Stimulated activated naive CD8-positive, alpha-beta T cell treated with anti-CD3 and anti-CD28 coated beads, Interleukin-15, Interleukin-2, amounts not matched to agents 100 ng/mL and 50 ng/mL, for 24 hours (primary cell): ENCODE measurements around the gene DENND4C.
"Not testable (repeated sequence)": the region's sequence is repeated elsewhere in the genome, so short reads cannot be mapped to it uniquely, and the experiment has no call there.

Source experiments
- H3K27ac Mint-ChIP-seq: one replicate; pipeline ENCODE4 v1.8.0; 2021; ENCODE audit warnings: mild to moderate bottlenecking, mixed read lengths
- H3K27me3 Mint-ChIP-seq: one replicate; pipeline ENCODE4 v1.8.0; 2021; ENCODE audit warnings: mixed read lengths
- H3K36me3 Mint-ChIP-seq: one replicate; pipeline ENCODE4 v1.8.0; 2021; ENCODE audit warnings: low read depth, mixed read lengths
- H3K4me1 Mint-ChIP-seq: one replicate; pipeline ENCODE4 v1.8.0; 2021; ENCODE audit warnings: low read depth, mixed read lengths
- H3K4me3 Mint-ChIP-seq: one replicate; pipeline ENCODE4 v1.8.0; 2021; ENCODE audit warnings: mild to moderate bottlenecking, mixed read lengths
- H3K9me3 Mint-ChIP-seq: one replicate; pipeline ENCODE4 v1.8.0; 2021; ENCODE audit warnings: mixed read lengths

Gene DENND4C

GRCh38 chr9:19243366-19244033, 13.0 kb downstream of the DENND4C start:
- H3K4me3 Mint-ChIP-seq, result no peak overlapping the region
- H3K36me3 Mint-ChIP-seq, result peaks cover 10% of the 10 kb centered on the region
- no peaks in the 10 kb centered on the region for H3K27me3 Mint-ChIP-seq
- peaks cover 31% of the 10 kb centered on the region for H3K4me1 Mint-ChIP-seq
- no peak overlapping the region for H3K27ac Mint-ChIP-seq
- no peaks in the 10 kb centered on the region for H3K9me3 Mint-ChIP-seq

- no peak overlapping the region for H3K27ac Mint-ChIP-seq
- no peaks in the 10 kb centered on the region for H3K9me3 Mint-ChIP-seq
- no peak overlapping the region for H3K4me3 Mint-ChIP-seq
- H3K4me1 Mint-ChIP-seq, result peaks cover 34% of the 10 kb centered on the region
- peaks cover 13% of the 10 kb centered on the region for H3K36me3 Mint-ChIP-seq
- H3K27me3 Mint-ChIP-seq, result no peaks in the 10 kb centered on the region
Observed at GRCh38 chr9:19246891-19247290, 16.4 kb downstream of the DENND4C start.

DNA sequence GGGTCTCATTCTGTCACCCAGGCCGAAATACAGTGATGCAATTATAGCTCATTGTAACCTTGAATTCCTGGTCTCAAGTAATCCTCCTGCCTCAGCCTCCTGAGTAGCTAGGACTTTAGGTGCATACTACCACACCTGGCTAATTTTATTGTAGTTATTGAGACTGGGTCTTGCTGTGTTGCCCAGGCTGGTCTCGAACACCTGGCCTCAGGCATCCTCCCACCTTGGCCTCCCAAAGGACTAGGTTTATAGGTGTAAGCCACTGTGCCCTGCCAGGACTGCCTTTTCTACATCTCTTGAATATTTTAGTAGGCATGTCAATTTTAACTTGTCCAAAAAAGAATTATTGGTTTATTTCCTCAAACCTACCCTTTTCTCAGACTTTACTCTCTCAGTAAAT, 16.9 kb downstream of the DENND4C start:
- peaks cover 13% of the 10 kb centered on the region for H3K36me3 Mint-ChIP-seq
- H3K4me1 Mint-ChIP-seq, result peaks cover 33% of the 10 kb centered on the region
- no peaks in the 10 kb centered on the region for H3K27me3 Mint-ChIP-seq
- H3K4me3 Mint-ChIP-seq, result no peak overlapping the region
- no peak overlapping the region for H3K27ac Mint-ChIP-seq
- no peaks in the 10 kb centered on the region for H3K9me3 Mint-ChIP-seq

DNA sequence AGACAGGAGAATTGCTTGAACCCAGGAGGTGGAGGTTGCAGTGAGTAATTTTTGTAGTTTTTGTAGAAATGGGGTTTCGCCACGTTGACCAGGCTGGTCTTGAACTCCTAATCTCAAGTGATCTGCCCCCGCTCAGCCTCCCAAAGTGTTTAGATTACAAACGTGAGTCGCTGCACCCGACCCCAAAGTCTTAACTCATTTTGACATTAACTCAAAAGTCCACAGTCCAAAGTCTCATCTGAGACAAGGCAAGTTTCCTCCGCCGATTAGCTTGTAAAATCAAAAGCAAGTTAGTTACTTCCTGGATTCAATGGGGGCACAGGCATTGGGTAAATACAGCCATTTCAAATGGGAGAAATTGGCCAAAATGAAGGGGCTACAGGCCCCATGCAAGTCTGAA, 19.9 kb downstream of the DENND4C start:
- not testable (repeated sequence) for H3K9me3 Mint-ChIP-seq, H3K27me3 Mint-ChIP-seq, H3K4me3 Mint-ChIP-seq, H3K27ac Mint-ChIP-seq
- peaks cover 13% of the 10 kb centered on the region for H3K36me3 Mint-ChIP-seq
- H3K4me1 Mint-ChIP-seq, result peaks cover 45% of the 10 kb centered on the region

GRCh38 chr9:19251203-19251602, 20.7 kb downstream of the DENND4C start:
- H3K9me3 Mint-ChIP-seq, H3K4me3 Mint-ChIP-seq, H3K27me3 Mint-ChIP-seq, H3K36me3 Mint-ChIP-seq: not testable (repeated sequence)
- Mint-ChIP-seq H3K27ac (peak overlapping the region; percentile 6), H3K4me1 (peaks cover 45% of the 10 kb centered on the region)

- not testable (repeated sequence) for H3K27ac Mint-ChIP-seq, H3K9me3 Mint-ChIP-seq, H3K27me3 Mint-ChIP-seq, H3K36me3 Mint-ChIP-seq, H3K4me3 Mint-ChIP-seq
- H3K4me1 Mint-ChIP-seq, result peaks cover 44% of the 10 kb centered on the region
Observed at GRCh38 chr9:19251622-19252021, 21.1 kb downstream of the DENND4C start.

DNA sequence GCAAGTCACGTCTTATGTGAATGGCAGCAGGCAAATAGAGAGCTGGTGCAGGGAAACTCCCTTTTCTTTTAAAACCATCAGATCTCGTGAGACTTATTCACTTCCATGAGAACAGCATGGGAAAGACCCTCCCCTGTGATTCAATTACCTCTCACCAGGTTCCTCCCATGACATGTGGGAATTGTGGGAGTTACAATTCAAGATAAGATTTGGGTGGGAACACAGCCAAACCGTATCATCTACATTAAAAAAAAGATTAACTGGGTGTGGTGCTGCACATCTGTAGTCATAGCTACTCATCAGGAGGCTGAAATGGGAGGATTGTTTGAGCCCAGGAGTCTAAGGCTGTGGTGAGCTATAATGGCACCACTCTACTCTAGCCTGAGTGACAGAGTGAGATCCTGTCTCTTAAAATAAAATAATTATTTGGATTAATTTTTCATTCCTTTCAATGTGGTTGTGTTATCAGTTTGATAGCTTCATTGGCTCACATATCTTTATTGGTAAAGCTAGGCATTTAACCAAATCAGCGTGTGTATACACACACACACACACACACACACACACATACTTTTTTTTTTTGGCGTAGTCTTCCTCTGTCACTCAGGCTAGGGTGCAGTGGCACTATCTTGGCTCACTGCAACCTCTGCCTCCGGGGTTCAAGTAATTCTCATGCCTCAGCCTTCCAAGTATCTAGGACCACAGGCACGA, 21.8 kb downstream of the DENND4C start:
- Mint-ChIP-seq H3K27me3 (no peaks in the 10 kb centered on the region), H3K4me1 (peaks cover 40% of the 10 kb centered on the region), H3K4me3 (no peak overlapping the region), H3K36me3 (peaks cover 8% of the 10 kb centered on the region), H3K27ac (no peak overlapping the region), H3K9me3 (no peaks in the 10 kb centered on the region)

DNA sequence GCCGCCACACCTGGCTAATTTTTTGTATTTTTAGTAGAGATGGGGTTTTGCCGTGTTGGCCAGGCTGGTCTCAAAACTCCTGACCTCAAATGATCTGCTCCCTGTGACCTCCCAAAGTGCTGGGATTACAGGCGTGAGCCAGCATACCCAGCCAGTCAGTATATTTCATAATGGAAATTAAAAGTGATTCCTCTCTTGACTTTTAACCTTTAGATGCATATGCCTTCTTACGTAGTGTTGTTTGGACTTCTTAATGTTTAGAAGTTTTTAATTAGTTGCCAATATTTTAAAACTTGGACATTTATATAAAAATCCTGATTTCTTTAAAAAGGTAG, 22.4 kb downstream of the DENND4C start:
- peaks cover 8% of the 10 kb centered on the region for H3K36me3 Mint-ChIP-seq
- H3K27ac Mint-ChIP-seq, result no peak overlapping the region
- H3K9me3 Mint-ChIP-seq, result no peaks in the 10 kb centered on the region
- H3K27me3 Mint-ChIP-seq, result no peaks in the 10 kb centered on the region
- no peak overlapping the region for H3K4me3 Mint-ChIP-seq
- H3K4me1 Mint-ChIP-seq, result peaks cover 41% of the 10 kb centered on the region

- no peak overlapping the region for H3K27ac Mint-ChIP-seq
- H3K4me1 Mint-ChIP-seq, result peaks cover 44% of the 10 kb centered on the region
- H3K27me3 Mint-ChIP-seq, result no peaks in the 10 kb centered on the region
- H3K4me3 Mint-ChIP-seq, result no peak overlapping the region
- peaks cover 8% of the 10 kb centered on the region for H3K36me3 Mint-ChIP-seq
- no peaks in the 10 kb centered on the region for H3K9me3 Mint-ChIP-seq
Observed at GRCh38 chr9:19255112-19255511, 24.6 kb downstream of the DENND4C start.

- H3K27me3 Mint-ChIP-seq, result no peaks in the 10 kb centered on the region
- H3K27ac Mint-ChIP-seq, result no peak overlapping the region
- H3K4me1 Mint-ChIP-seq, result peaks cover 41% of the 10 kb centered on the region
Observed at GRCh38 chr9:19255821-19256220, 25.3 kb downstream of the DENND4C start.

GRCh38 chr9:19259665-19260255, 29.3 kb downstream of the DENND4C start:
- H3K27ac Mint-ChIP-seq, H3K36me3 Mint-ChIP-seq, H3K9me3 Mint-ChIP-seq, H3K27me3 Mint-ChIP-seq, H3K4me3 Mint-ChIP-seq: not testable (repeated sequence)
- peaks cover 31% of the 10 kb centered on the region for H3K4me1 Mint-ChIP-seq

More at GRCh38 chr9:19255821-19256220, 25.3 kb downstream of the DENND4C start:
- no peaks in the 10 kb centered on the region for H3K9me3 Mint-ChIP-seq
- H3K4me3 Mint-ChIP-seq, result no peak overlapping the region
- peaks cover 4% of the 10 kb centered on the region for H3K36me3 Mint-ChIP-seq

DNA sequence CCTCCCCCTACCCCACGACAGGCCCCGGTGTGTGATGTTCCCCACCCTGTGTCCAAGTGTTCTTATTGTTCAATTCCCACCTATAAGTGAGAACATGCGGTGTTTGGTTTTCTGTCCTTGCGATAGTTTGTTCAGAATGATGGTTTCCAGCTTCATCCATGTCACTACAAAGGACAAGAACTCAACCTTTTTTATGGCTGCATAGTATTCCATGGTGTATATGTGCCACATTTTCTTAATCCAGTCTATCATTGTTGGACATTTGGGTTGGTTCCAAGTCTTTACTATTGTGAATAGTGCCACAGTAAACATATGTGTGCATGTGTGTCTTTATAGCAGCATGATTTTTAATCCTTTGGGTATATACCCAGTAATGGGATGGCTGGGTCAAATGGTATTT, 35.1 kb downstream of the DENND4C start:
- not testable (repeated sequence) for H3K9me3 Mint-ChIP-seq, H3K27ac Mint-ChIP-seq, H3K27me3 Mint-ChIP-seq, H3K4me3 Mint-ChIP-seq
- H3K4me1 Mint-ChIP-seq, result peaks cover 65% of the 10 kb centered on the region
- H3K36me3 Mint-ChIP-seq, result peaks cover 15% of the 10 kb centered on the region

DNA sequence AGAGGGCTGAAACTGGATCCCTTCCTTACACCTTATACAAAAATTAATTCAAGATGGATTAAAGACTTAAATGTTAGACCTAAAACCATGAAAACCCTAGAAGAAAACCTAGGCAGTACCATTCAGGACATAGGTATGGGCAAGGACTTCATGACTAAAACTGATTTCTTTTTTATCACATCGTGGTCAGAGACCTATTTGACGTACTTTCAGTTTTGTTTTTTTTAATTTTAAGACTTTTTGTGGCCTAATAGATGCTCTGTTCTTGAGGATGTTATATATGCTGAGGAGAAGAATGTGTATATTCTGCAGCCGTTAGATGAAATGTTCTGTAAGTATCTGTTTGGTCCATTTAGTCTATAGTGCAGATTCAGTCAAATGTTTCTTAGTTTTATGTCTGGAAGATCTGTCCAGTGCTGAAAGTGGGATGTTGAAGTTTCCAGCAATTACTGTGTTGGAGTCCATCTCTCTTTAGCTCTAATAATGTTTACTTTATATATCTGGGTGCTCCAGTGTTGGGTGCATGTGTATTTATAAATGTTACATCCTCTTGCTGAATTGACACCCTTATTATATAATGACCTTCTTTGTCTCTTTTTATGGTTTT, 36.4 kb downstream of the DENND4C start:
- H3K27me3 Mint-ChIP-seq, H3K9me3 Mint-ChIP-seq, H3K27ac Mint-ChIP-seq: not testable (repeated sequence)
- Mint-ChIP-seq H3K36me3 (peaks cover 20% of the 10 kb centered on the region), H3K4me1 (peaks cover 59% of the 10 kb centered on the region), H3K4me3 (peak overlapping the region; percentile 24)

DNA sequence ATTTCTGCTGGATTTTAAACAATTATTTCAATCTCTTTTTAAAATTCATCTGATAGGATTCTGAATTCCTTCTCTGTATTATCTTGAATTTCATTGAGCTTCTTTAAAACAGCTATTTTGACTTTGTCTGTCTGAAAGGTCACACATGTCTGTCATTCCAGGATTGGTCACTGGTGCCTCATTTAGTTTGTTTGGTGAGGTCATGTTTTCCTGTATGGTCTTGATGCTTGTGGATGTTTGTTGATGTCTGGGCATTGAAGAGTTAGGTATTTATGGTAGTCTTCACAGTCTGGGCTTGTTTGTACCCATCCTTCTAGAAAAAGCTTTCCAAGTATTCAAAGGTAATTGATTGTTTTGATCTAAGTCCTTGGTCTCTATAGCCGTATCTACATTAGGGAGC, 39.1 kb downstream of the DENND4C start:
- Mint-ChIP-seq H3K36me3 (peaks cover 15% of the 10 kb centered on the region), H3K27me3 (no peaks in the 10 kb centered on the region), H3K4me1 (peaks cover 46% of the 10 kb centered on the region), H3K9me3 (peaks cover 5% of the 10 kb centered on the region), H3K4me3 (no peak overlapping the region), H3K27ac (no peak overlapping the region)

DNA sequence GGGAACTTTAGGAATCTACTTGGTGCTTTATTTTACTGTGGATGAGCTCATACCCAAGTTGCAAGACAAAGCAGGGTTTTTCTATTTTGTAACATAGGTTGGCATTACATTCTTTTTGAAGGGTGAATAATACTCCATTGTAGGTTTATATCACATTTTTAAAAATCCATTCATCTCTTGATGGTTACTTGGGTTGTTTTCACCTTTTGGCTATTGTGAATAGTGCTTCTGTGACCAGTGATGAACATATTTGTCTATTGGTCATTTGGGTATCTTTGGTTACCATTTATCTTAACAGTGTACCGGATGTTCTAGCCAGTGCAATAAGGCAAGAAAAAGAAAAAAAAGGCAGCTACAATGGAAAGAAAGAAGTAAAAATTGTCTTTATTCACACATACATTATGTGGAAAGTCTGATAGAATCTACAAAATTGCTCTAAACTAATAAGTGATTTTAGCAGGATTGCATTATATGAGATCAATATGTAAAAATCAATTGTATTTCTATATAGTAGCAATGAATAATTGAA, 40.0 kb downstream of the DENND4C start:
- Mint-ChIP-seq H3K4me3 (no peak overlapping the region), H3K36me3 (peaks cover 13% of the 10 kb centered on the region), H3K27ac (no peak overlapping the region), H3K4me1 (peaks cover 40% of the 10 kb centered on the region), H3K27me3 (no peaks in the 10 kb centered on the region), H3K9me3 (peaks cover 5% of the 10 kb centered on the region)
